Activated CD4-positive, CD25-positive, alpha-beta regulatory T cell treated with anti-CD3 and anti-CD28 coated beads, Interleukin-2, amount 50 U/mL, for 24 hours (primary cell): ENCODE data around the gene NUP210L.
"Not testable (repeated sequence)": the region's sequence is repeated elsewhere in the genome, so short reads cannot be mapped to it uniquely, and the experiment has no call there.

Experiments
- ATAC-seq, 2 donors: fragments of 150-1000 bp; cut with Tn5 transposase; one replicate each; pipeline ENCODE4 v1.10.0; 2021; ENCODE audit warnings: mild to moderate bottlenecking in 1 of 2, moderate library complexity in 1 of 2

Gene NUP210L

DNA sequence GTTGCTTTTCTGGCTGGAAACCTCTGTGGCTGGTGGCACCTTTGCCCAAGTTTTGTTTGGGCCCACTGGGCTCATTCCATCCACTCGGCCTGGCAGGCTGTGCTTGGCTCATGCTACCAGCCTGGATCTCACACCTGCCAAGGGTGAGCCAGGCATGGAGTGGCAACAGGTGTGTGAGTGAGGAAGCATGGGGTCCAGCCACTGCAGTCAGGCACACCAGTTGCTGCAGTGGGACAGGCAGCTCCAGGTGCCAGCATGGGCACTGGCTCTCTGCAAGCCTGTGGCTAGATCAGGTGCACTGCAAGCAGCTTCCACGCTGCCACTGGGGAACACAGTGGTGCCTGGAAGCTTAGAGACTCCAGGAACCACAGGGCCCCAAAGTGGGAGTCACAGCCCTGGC, 57.0 kb downstream of the NUP210L start:
- no peak for ATAC-seq

GRCh38 chr1:154095456-154096060, 59.3 kb downstream of the NUP210L start:
- ATAC-seq: no peak

DNA sequence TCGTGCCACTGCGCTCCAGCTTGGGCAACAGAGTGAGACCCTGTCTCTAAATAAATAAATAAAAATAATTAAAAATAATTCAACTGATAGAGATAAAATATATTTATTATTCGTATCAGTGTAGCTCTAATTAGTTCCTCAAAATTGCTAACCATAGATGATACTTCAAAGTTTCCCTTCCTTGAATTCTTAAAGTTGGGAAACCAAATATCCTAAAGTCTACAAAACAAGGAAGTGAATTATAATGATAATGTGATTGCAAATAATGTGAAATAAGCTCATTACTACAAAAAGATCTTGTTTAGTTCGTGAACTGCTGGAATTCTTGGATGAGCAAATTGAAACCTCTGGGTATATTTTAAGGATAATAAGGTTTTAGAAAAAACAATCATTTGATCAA, 60.5 kb downstream of the NUP210L start:
- ATAC-seq: no peak

DNA sequence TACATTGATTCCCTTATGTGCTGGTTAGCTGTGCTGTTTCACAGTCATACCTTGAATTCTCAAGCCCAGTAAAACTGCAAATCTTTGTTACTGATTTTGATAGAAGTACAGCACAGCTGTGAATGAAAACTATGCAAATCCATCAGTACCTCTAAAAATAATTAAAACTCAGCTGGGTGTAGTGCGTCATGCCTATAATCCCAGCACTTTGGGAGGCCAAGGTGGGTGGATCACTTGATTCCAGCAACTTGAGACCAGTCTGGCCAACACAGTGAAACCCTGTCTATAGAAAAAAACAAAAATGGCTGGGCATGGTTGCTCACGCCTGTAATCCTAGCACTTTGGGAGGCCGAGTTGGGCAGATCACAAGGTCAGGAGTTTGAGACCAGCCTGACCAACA, 61.2 kb downstream of the NUP210L start:
- ATAC-seq: no peak

GRCh38 chr1:154091706-154092105, 63.2 kb downstream of the NUP210L start:
- no peak for ATAC-seq

- no peak for ATAC-seq
These were observed 67.3 kb downstream of the NUP210L start for GRCh38 chr1:154087574-154087973.

- ATAC-seq: not testable (repeated sequence)
These were observed 71.8 kb downstream of the NUP210L start for GRCh38 chr1:154083057-154083456.

DNA sequence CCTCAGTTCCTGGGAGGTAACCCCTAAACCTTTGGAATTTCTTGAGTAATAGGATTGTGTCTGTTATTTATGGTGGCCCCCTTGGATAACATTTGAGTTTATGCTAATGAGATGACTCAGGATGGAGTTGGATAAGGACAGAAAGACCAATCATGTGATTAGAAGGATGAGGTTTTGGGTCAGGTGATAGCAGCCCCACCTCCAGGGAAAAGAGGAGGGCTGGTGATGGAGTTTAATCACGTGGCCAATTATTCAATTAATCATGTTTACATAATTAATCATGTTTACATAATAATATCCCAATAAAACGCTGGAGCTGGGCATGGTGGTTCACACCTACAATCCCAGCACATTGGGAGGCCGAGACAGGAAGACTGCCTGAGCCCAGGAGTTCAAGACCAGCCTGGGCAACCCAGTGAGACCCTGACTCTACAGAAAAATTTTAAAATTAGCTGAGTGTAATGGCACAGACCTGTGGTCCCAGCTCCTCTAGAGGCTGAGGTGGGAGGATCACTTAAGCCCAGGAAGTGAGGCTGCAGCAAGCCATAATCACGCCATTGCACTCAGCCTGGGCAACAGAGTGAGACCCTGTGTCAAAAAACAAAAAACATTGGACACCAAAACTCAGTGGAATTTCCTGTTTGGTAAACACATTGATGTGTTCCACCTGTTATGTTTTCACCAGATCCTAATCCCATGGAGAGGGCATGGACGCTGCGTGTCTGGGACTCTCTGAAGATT, 73.3 kb downstream of the NUP210L start:
- no peak for ATAC-seq

GRCh38 chr1:154076413-154076812, 78.5 kb downstream of the NUP210L start:
- no peak for ATAC-seq

- no peak for ATAC-seq
These were observed 79.1 kb downstream of the NUP210L start for GRCh38 chr1:154075746-154076145.

DNA sequence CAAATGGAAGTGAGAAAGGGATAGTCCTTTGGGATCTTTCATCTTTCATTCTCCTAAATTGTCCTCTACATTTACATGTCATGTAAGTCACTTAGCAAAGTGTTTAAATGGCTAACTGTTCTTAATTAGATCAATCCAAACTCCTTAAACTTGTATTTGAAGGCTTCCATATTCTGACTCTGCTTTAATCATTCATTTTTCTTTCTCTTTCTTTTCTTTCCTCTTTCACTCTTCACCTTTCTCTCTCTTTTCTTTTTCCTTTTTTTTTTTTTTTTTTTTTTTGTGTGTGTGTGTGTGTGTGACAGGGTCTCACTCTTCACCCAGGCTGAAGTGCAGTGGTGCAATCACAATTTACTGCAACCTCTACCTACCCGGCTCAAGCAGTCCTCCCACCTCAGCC, 92.6 kb downstream of the NUP210L start:
- no peak for ATAC-seq

GRCh38 chr1:154047436-154047835, 107.4 kb downstream of the NUP210L start:
- ATAC-seq: not testable (repeated sequence)

DNA sequence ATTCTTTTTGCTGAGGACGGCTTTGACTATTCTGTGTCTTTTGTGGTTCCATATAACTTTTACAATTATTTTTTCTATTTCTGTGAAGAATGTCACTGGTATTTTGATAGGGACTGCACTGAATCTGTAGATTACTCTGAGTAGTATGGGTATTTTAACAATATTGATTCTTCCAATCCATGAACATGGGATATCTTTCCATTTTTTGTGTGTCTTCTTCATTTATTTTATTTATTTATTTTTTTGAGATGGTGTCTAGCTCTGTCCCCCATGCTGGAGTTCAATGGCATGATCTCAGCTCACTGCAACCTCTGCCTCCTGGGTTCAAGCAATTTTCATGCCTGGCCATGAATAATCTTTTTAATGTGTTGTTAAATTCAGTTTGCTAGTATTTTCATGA, 121.2 kb downstream of the NUP210L start:
- not testable (repeated sequence) for ATAC-seq

DNA sequence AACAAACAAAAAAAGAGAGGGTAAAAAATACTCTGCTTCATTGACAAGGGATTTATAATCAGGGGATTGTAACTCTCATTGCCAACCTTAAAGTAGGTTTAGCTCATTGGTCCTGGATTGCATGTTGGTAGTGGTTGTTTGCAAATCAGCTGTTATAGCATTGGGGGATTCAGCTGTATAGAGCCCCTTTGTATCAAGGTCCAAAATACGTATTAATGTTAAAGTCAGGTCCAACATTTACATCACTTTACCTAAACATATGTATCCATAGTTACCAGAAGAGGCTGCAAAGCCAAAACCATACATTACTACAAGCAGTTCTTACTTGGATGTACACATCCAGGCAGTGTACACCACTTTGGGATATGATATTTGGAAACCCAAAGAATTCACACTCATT, 134.9 kb downstream of the NUP210L start:
- no peak for ATAC-seq

GRCh38 chr1:154019269-154019668, 135.6 kb downstream of the NUP210L start:
- ATAC-seq: no peak

- peak in 1 of 2 donors; percentile 45 for ATAC-seq
These were observed 140.5 kb downstream of the NUP210L start for GRCh38 chr1:154014154-154014907.

GRCh38 chr1:154012543-154012942, 142.3 kb downstream of the NUP210L start:
- not testable (repeated sequence) for ATAC-seq

DNA sequence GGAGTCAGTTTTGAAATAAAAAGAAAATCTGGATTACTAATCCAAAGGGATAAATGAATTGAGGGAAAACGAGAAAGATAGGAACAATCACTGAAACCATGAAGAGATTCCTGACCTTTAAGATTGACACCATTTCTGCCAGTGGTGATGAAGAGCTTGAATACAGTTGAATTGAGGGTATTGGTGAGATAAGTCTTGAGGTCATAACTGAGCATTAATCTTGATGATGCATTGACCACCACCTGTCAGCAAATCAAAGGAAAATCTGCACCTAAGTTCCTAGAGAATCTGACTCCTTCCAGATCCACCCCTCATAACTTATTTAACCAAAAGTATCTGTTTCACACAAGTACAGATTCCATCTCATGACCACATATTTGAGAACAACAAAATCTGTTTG, 142.7 kb downstream of the NUP210L start:
- no peak for ATAC-seq

- ATAC-seq: no peak
These were observed 148.7 kb downstream of the NUP210L start for GRCh38 chr1:154006136-154006535.

GRCh38 chr1:154000420-154000819, 154.5 kb downstream of the NUP210L start:
- ATAC-seq: no peak

GRCh38 chr1:153996882-153997281, 158.0 kb downstream of the NUP210L start:
- ATAC-seq: not testable (repeated sequence)

- ATAC-seq: no peak
These were observed 159.2 kb downstream of the NUP210L start for GRCh38 chr1:153995640-153996039.

GRCh38 chr1:153995202-153995601, 159.7 kb downstream of the NUP210L start:
- ATAC-seq: no peak

DNA sequence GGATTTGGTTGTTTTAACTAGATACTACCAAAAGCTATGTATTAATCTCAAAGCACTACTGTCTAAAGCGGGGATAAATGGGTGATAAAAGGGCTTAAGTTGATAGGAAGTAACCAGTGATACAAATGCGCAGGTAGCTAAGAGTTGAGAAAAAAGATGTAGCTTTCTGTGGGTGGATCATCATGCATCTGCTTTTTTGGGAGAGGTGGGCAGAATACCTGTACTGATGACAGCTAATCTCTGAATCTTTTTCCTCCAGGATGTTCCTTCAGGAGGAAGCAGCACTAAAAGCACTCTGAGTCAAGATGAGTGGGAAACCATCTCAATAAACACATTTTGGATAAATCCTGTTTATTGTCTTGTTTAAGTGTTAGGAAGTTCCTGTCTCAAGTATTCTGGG, 163.1 kb downstream of the NUP210L start:
- no peak for ATAC-seq
